GM10847 (cell line): ENCODE results near the gene NCOR1.

Experiments used
- POLR2A ChIP-seq: IDR thresholded peaks from 2 replicates; pipeline ENCODE4 v1.6.1; 2011; ENCODE audit not compliant: insufficient read length; ENCODE audit errors: extremely low read depth

Gene NCOR1

DNA sequence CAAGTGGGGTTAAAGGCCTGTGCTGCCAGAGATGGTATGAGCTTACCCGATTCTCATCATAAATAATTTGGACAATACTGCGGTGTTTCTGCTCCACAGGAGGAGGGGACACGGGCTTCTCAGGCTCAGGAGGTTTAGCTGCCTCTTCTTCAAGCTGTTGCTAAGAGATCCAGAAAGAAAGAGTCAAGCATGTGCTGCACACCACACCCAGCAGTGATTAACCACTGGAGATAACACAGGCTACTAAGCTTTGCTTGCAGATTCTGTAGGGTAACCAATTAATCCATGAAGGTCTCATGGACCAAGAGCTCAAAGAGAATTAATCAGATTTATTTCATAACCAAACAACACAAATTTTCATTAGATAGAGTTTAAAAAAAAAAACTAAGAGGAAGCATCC, 56.6 kb downstream of the NCOR1 start:
- TF ChIP-seq POLR2A: no peak

DNA sequence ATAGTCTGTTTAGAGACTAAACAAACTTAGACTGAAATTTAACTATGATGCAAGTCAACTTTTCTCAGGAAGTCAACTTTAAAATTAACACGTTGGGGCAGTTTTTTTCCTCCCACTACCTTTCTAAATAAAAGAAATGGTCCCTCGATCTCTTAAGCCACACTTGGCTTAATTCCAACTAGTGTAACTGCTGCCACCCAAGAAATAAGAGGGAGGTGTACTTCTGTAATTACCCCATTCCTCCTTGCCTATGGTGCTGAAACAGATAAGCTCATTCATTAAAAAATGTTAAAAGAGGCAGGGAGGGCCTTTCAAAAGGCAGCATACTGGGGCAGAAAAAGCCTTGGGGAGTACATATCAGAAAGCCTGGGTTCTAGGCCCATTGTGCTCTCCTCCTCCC, 59.8 kb downstream of the NCOR1 start:
- TF ChIP-seq POLR2A: no peak

DNA sequence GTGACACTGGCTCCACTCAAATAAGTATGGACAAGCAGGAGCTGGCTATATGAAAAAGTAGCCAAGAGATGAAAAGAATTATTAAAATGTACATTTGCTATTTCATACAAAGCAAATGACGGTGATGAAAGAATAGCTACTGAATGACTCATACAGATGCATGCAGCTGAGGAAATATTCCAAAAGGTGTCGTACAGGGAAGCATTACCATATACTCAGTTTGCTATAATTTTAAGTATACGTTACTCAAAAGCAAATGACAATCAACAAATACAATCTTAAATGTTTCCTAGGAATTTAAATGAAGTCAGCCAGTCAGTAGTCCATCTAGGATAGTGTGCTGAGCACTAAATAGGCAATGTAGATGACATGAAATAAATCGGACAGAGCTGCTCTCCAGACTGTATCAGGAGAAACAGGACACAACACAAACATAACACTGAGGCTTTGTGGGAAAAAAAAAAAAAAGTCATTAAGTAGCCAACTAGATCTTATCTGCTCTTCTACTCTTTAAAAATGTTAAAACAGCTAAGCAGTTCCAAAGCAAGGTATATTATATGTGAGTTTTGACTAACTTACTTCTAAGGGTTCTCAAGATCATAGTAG, 65.0 kb downstream of the NCOR1 start:
- no peak for TF ChIP-seq POLR2A

DNA sequence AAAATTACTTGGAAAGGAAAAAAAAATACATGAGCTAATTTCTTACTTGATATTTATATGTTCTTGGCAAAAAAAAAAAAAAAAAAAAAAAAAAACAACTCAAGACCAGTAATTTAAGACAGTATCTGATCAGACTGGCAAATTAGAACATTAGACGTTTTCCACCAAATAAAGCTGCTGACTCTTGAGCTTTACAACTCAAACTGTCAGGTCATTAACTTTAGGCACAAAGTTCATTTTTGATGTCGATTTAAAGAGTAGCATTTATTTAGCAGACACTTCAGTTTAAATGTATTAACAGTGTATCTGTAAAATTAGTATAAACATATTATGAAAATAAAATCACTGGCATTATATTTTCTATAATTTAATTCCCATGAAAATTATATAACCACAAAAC, 66.7 kb downstream of the NCOR1 start:
- TF ChIP-seq POLR2A: no peak

DNA sequence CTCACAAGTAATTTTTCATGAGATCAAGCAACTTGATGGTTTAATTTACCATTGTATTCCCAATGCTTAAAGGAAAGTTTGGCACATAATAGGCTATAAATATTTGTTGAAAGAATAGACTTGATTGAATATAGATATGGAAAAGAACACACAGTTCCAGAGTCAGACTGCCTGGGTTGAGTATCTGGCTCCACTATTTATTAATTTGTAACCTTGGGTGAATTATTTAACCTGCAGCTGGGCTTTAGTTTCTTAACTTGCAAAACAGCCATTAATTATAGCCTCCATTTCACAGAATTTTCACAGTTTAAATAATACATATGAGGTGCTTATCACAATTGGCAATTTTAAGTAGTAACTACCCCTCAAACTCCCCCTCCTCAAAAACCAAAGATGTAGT, 73.6 kb downstream of the NCOR1 start:
- no peak for TF ChIP-seq POLR2A

DNA sequence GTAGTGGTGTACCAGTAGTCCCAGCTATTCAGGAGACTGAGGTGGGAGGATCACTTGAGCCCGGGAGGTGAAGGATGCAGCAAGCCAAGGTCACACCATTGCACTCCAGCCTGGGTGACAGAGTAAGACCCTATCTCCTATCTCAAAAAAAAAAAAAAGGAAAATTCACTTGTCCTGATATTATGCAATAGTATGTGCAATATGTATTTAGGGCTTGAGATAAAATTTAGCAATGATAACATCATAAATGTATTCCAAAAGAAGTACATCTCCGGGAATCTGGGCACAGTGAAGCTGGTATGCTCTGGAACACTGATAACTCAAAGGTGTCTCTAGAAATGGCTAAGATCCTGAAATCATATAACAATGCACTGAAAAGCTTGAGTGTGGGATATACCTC, 74.5 kb downstream of the NCOR1 start:
- no peak for TF ChIP-seq POLR2A

DNA sequence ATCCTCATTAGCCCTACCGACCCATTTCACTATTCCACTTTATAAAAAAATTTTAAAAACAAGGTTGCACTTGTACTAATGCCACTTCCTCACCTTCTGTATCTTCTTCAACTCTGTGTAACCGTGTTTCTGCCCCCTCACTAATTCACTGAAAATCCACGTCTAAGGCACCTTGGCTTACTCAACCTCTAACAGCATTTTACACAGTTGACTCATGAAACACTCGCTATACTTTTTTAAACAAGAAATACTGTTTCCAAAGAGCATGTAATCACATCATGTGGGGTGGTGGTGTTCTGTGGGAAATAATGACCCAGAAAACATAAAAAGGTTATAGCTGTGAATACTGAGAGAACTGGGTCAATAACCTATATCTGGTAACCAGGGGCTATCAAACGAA, 79.9 kb downstream of the NCOR1 start:
- no peak for TF ChIP-seq POLR2A

DNA sequence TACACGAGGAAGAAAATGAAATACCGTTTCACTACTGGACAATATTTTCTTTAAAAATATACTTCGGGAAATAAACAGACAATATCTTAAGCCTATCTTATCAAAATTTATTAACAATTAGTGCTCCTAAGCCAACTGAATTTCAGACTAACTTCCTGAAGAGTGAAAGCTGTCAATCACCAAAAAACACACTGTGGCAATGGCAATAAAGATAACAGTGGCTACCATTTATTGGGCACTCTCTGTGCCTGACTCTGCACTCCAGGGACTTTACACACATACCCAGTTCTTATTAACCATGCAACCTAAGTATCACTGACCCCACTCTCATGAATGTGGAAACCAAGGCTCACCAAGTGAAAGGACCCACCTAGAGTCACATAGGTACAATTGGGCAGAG, 83.7 kb downstream of the NCOR1 start:
- TF ChIP-seq POLR2A: no peak

DNA sequence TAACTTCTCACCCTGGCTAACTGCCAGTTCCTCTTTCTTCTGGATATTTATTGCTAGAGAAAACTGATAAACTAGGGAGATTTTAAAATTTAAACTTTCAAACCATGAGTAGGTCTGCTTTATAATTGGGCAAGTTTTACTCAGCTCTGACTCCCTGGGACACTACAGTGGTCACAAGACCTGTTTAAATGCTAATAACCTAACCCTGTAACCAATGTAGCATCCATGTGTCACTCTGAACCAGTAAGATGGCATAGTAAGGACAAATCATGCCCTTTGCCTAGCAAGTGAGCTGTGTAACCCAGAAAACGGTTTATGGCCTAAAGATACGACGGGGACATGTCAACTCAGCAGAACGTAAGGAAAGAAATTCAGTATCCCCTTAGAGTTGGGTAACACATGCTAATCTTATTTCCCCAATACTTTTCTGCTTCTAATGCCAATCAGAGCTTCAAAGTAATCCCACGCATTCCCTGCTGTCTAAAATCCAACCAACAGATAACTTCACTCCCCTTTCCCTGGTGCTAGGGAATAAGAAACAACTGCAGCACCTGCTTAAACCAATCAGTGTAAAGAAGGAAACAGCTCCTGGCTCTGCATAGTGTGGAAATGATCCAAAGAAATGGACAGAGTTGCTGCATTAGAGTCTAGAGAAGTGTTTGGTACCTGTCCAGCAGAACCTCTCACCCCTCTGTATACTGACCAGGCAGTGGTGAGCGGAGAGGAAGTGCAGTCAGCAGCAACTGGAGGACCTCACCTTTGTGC, 85.7 kb downstream of the NCOR1 start:
- no peak for TF ChIP-seq POLR2A

DNA sequence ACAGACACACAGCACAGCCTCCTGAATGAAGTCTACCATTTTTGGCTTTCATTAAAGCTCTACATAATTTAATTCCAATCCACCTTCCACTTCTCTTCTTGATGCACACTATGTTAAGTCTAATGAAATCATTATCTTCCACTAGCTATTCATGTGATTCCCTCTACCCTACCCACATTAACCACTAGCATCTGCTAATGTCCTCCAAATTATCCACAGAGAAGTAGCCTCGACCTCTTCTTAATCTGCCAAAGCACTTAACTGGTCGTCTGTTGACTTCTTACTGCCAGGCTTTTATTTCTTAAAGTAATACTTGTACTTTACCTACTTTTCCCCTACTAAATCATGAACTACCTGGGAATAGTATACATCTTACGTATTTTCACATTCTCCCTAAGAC, 91.8 kb downstream of the NCOR1 start:
- TF ChIP-seq POLR2A: no peak

DNA sequence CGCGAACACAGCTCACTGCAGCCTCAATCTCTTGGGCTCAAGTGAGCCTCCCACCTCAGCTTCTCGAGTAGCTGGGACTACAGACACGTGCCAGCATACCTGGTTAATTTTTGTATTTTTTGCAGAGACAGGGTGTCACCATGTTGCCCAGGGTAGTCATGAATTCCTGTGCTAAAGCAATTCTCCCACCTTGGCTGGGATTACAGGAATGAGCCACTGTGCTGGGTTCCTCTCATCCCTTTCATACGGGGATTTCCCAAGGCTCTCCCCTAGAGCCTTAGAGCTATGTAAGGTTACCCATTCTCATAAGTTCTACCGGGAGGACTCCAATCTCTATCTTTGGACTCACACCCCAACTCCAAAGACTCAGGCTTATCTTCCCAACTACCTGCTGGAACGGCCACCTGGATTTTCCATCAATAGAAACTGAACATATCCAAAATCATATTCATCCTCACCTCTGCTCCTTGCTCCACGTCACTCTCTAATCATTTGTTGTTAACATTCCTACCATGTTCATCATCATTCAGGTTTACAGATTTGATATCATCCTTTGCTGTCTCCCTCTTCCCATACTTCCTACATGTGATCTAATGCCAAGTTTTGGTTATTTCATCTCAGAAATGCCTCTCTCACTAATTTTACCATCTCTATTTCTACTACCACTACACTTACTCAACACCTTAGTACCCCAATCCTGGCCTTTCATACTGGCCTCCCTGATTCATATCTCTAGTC, 92.5 kb downstream of the NCOR1 start:
- no peak for TF ChIP-seq POLR2A

DNA sequence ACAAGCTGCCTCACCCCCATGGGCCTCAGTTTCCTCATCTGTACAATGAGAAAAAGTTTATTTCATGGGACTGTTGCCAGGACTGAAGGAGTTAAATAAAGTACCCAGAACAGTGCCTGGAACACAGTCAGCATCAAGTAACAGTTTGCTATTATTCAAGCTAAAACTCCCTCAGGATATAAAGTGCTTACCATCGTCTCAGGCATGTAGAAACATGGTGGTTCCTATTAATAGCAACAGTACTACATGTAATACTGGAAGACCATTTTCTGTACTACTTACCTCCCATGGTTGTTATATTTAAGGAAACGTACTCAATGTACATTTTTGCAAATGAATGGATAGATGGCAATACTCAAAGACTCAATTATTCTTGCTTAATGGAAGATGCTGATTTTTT, 93.4 kb downstream of the NCOR1 start:
- TF ChIP-seq POLR2A: no peak

DNA sequence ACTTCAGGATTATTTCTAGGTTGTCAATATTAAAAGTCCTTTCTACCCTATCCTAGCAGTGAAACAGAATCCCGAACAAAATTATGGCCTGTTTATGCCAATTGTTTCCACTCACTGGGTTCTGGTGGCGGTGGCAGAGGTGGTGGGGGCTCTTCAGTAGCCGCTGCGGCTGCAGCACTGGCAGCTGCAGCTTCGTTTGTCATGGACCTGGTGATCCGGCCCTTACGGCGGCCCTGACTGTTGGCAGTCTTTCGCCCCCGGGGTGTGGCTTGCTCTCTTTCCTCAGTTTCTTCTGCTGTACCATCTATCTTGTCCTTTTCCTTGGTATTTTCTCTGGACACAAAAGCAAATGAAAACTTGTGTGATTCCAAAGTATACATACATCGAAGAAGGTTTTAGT, 94.4 kb downstream of the NCOR1 start:
- no peak for TF ChIP-seq POLR2A

DNA sequence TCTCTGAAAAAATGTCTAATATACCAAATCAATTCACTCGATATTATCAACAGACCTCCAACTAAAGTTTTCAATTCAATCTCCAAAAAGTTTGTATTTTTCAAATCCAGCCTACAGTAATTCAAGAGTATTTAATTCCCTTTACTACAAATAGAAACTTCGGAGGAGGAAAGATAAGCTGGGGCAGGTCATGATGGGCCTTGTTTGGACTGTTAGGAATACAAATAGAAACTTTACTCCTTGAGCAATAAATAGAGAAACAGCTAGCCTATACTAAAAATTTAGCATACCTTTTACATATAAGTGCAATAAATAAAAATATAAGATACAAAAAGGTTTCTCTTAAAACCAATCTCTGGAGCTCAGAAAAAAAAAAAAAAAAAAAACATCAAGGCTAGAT, 98.2 kb downstream of the NCOR1 start:
- no peak for TF ChIP-seq POLR2A

DNA sequence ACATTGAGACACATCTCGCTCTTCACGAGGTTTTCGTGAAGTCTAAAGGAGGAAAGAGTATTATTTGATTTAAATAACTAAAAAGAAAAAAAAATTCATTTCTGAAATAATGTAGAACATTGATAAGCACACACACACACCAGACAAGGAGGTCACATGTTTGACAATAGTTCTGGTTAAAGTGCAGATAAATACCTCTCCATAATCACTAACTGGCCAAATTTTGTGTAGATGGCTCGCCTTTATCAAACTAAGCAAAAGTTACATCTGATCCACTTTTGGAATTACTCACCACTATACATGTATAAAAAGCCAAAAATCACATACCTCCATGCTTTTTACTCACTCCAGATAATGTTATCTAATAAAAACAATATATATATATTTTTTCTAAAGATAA, 106.5 kb downstream of the NCOR1 start:
- TF ChIP-seq POLR2A: no peak

DNA sequence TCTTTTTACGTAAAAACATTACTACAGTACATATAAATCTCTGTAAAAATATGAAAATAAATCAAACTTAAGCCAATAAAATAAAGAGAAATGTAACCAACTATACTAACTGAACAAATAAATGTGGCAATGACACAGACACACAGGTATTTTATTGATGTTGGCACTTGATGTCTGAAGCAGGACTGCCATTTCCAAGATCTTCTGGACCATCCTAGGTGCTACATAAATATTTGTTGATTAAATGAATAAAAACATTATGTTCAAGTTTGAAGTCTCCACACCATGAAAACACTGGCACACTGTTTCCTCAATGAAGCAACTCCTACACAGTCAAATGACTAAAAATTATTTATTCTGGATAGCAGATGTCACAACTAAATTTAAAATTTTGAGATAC, 106.9 kb downstream of the NCOR1 start:
- no peak for TF ChIP-seq POLR2A
